GF-D8 (cell line): ENCODE results near the gene TMTC2.
"Not testable (repeated sequence)": the region's sequence is repeated elsewhere in the genome, so short reads cannot be mapped to it uniquely, and the experiment has no call there.

Experiments
- DNase-seq: peaks from one replicate; lab custom pipeline; 2025; lab: John Stamatoyannopoulos, UW

The TMTC2 gene

DNA sequence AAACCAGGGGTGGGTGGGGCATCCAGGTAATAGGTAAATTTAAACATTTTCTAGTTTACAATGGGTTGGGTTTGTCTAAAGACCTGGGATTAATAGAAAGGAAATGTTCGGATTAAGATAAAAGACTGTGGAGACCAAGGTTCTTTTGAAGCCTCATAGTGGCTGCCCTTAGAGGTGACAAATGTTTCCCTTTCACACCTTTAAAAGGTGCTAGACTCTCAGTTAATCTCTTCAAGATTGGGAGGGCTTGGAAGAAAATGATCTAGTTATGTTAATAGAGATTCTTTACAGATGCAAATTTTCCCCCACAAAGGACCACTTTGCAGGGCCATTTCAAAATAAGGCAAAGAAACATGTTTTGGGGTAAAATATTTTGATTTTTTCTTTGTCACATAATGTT lies 39.0 kb downstream of the TMTC2 start:
- no peak for DNase-seq

DNA sequence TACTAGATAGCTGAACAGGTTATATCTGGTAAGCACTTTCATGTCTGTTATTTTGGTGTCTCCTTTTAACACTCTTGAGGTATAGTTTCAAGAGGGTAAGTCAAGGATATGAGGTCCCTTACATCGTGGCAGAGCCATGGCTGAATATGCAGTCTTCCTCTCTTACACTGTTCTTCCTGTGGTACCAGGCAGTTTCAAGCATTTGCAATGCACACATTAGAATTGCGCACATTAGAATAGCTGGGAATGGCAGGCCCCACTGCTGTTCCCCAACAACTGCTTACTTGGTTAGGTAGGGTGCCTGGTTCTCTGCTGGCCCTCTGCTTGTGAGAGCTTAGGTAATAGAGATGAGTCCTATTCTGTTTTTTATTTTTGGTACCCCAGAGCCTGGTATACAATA lies 41.2 kb downstream of the TMTC2 start:
- DNase-seq = no peak

GRCh38 chr12:82728710-82729109 lies 42.0 kb downstream of the TMTC2 start:
- no peak for DNase-seq

DNA sequence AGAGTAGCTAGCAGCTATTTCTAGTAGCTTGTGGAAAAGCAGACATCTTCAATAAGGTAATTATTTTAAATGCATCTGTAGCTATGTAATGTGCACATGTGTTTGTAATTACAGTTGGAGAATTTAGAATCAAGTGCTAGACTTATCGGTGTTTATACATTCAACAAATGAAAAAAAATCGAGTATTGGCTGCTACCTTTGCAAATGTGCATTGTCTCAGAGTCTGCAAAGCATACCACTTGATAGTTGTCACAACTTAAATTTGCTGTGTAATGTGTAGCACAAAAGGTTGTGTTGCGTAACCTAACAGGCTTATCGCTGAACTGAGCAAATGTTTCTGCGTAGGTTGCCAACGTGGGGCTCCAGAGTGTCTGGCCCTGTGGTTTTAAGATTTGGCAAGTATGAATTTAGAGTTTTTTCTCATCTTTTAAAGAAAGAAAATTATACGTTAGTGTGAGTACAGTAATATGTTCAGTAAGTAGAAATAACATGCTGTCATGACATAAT lies 44.3 kb downstream of the TMTC2 start:
- DNase-seq = no peak

DNA sequence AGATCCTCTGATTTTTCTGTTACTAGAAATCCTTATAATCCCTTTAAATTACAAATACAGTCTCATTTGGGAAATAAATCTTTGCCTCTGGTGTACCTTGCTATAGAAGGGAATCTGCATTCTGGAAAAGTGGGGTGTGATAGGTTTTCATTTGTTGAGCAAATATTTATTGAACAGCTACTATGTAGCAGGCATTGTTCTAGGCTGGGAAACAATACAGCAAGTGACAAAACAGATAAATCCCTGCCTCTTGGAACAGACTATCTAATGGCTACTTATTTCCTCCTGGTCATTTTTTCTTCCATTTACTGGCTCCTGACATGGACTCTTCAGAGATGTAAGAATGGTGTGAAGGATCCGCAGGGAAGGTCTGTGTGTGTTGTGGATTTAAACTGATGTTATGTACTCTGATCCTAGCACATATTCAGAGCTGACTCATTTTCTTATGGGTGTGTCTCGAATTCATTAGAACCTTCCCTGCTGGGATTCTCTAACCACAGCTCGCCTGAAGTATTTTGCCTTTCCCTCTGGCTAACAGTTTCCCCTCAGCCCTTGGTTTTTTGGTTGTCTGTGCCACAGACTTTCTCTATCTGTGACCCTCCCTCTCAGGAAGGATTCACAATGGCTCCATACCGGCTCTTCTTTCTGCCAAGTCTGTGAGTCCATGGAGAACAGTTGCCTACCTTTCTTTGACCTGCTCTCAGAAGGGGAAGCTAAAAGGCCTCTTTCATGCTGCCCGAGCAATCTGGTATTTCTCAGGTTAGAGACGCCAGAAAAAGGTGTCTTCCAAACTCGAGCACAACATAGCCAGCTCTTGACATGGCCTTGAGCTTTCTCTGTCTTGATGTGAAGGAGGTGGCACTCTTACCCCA lies 53.7 kb downstream of the TMTC2 start:
- DNase-seq = no peak

DNA sequence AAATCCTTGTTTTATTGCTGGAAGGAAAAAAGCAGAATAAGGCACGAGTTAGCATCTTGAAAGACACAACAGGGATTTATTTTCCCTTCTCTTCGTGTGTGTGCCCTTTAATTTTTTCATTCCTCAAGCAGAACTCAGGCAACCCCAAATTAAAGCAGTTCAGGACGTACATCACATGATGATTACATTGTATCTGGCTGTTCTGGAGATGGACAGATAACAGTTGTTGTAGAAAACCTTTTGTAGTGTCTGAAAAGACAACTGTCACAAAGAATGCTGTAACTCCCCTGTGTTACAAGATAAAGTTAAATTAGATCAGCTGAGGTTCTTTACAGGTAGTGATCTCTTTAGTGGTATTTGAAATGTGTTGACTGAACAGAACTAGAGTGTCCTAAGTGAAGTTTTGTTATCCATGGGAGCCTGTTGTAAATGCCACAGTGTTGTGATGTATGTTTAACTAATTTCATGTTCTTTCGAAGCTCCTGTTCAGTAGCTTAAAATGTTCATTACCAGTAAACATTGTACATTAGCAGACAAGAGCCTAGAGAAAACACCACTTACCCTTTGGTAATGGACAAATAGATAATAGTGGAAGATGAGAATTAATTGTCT lies 58.5 kb downstream of the TMTC2 start:
- no peak for DNase-seq

DNA sequence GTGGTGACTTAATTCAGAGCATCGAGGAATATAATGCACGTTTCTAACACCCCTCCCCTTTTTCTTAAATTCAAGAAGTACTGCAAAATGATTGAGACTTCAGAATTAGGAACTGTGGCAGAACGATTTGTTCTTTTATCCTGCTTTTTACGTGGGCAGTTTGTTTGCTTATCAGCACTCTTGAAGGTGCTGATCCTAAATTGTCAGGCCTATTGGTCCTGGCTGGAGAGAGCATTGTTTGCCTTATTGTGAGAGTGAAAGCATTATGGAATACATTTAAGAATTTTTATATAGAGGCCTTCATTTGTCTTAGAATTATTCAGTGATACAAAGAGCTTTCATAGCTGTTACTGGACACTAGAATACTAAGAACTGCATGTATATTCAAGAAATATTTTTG lies 59.1 kb downstream of the TMTC2 start:
- DNase-seq = no peak

- no peak for DNase-seq
These were observed 60.0 kb downstream of the TMTC2 start for GRCh38 chr12:82746668-82747067.

- no peak for DNase-seq
These were observed 62.3 kb downstream of the TMTC2 start for GRCh38 chr12:82749015-82749414.

- DNase-seq = no peak
These were observed 68.2 kb downstream of the TMTC2 start for GRCh38 chr12:82754856-82755255.

DNA sequence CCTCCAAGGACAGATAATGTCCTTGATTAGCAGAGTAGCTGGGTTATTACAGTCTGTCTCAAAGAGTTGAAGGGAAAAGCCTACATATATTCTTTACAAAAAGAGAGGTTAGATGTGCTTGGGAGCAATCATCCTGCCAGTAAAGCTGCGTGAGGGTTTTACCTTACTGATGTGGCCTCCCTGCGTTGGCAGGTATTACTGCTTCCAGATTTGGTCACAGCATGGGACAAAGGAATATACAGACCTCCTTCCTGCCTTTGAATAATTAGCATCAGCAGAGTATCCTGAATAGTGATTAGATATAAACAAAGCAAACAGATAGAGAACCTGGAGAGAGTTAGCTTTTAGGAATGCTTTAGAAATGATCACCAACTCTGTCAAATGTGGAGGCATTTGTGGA lies 69.6 kb downstream of the TMTC2 start:
- no peak for DNase-seq

- no peak for DNase-seq
These were observed 70.4 kb downstream of the TMTC2 start for GRCh38 chr12:82757059-82757458.

DNA sequence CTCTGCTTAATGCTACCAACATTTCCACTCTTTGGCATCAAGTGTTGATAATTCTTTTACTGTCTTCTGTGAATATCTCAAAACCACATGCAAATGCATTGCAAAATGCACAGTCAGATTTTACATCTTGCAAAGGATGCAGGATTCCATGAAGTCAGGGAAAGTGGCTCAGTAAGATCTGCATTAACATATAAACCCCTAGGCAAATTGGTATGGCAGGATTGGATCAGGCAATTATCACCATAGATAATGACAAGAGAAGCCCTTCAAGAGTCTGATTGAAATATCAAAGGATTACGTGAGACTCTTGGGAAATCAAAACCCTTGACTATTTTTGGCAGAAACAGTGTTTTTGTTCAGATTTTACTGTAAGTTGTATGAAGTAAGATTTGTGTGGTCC lies 71.0 kb downstream of the TMTC2 start:
- DNase-seq = no peak

- DNase-seq = no peak
These were observed 72.1 kb downstream of the TMTC2 start for GRCh38 chr12:82758749-82759330.

- DNase-seq = no peak
These were observed 73.7 kb downstream of the TMTC2 start for GRCh38 chr12:82760423-82760822.

- DNase-seq = not testable (repeated sequence)
These were observed 78.5 kb downstream of the TMTC2 start for GRCh38 chr12:82765206-82765605.

- DNase-seq = no peak
These were observed 79.4 kb downstream of the TMTC2 start for GRCh38 chr12:82765971-82766705.

DNA sequence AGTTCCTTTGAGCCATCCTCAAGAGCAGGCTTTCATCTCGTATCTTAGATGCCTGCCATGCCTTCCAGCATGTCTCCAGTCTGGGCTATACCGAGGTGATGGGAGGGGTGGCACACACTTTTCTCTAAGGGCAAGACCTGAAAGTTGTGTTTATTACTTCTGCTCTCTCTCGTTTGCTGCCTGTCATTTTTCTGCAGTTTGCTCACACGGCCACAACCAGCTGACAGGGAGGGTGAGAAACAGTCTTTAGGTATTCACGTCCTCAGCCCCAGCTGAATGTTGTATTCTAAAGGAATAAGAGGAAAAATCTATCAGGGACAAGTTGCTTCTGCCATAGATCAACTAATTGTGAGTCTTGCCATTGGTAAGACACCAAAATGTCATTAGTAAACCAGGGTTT lies 88.0 kb downstream of the TMTC2 start:
- no peak for DNase-seq

DNA sequence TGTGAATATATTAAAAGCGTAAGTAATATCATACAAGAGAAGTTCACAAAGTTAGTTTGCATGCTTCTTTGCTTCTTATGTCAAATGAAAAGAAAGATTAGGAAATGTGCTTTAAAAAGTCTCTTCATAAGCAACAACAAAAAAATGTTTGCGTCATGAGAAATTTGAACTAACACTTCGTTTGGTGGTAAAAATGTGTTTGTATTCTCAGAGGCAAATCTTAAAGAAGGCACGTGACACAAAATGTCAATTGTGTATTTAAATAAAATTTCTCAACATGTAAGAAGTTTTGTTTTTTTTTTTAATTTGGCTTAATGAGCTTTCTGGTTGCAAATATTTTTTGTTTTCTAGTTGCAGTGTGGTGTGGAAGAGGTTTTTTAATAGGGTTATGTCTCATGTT lies 93.8 kb downstream of the TMTC2 start:
- DNase-seq = no peak

DNA sequence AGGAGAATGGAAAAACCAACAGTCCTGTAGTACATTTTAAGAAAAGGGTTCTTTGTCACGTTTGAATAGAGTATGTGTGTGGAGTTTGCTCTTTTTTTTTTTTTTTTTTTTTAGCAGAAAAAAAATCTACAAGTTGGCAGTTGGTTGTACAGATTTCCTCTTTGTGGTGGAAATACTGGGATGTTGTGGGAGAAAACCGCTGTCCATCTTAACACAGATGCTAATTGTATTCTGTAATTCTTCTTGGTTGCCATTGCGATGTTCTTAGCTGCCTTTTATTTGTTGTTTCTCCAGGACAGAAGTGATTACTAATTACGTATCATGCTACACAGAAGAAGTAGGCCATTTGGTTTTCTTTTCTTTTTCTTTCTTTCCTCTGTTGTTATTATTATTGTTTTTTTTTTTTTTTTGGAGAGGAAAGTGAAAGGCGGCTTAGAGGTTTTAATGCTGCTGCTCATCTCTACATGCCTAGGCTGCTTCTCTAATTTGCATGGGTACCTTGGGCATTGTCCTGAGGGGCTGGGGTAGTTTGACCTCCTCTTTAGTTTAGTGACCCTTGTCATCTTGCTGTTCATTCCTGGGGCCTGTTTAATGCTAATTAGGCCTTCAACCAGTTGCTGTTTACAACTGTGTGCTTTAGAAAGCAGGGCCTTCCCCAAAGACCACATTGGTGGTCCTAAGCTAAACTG lies 94.7 kb downstream of the TMTC2 start:
- DNase-seq = no peak

- no peak for DNase-seq
These were observed 96.7 kb downstream of the TMTC2 start for GRCh38 chr12:82783435-82783834.

GRCh38 chr12:82787016-82787415 lies 100.3 kb downstream of the TMTC2 start:
- DNase-seq = no peak
